ENCODE measurements around the gene PRKCE.

Gene PRKCE

GRCh38 chr2:46032161-46032813 lies 380.8 kb downstream of the PRKCE start:
- DNase-seq, result no peak

- DNase-seq, result no peak
These were observed 381.5 kb downstream of the PRKCE start for GRCh38 chr2:46032996-46033395.

- no peak for DNase-seq
These were observed 383.1 kb downstream of the PRKCE start for GRCh38 chr2:46034535-46034934.

GRCh38 chr2:46036929-46037328 lies 385.5 kb downstream of the PRKCE start:
- DNase-seq, result no peak

GRCh38 chr2:46039543-46040303 lies 388.2 kb downstream of the PRKCE start:
- no peak for DNase-seq

- no peak for DNase-seq
These were observed 389.2 kb downstream of the PRKCE start for GRCh38 chr2:46040563-46041155.

- DNase-seq, result no peak
These were observed 390.0 kb downstream of the PRKCE start for GRCh38 chr2:46041434-46041833.

- no peak for DNase-seq
These were observed 390.7 kb downstream of the PRKCE start for GRCh38 chr2:46042207-46042637.

GRCh38 chr2:46042711-46043110 lies 391.2 kb downstream of the PRKCE start:
- DNase-seq, result no peak

GRCh38 chr2:46045888-46046287 lies 394.4 kb downstream of the PRKCE start:
- DNase-seq, result no peak

GRCh38 chr2:46047290-46047689 lies 395.8 kb downstream of the PRKCE start:
- no peak for DNase-seq

- no peak for DNase-seq
These were observed 397.2 kb downstream of the PRKCE start for GRCh38 chr2:46048693-46049092.

- no peak for DNase-seq
These were observed 398.6 kb downstream of the PRKCE start for GRCh38 chr2:46050027-46050426.

GRCh38 chr2:46050489-46050888 lies 399.0 kb downstream of the PRKCE start:
- DNase-seq, result no peak

GRCh38 chr2:46051085-46051484 lies 399.6 kb downstream of the PRKCE start:
- DNase-seq, result no peak

- DNase-seq, result no peak
These were observed 402.1 kb downstream of the PRKCE start for GRCh38 chr2:46053564-46053963.

- DNase-seq, result no peak
These were observed 405.1 kb downstream of the PRKCE start for GRCh38 chr2:46056541-46056940.

- no peak for DNase-seq
These were observed 406.7 kb downstream of the PRKCE start for GRCh38 chr2:46058140-46058539.

- DNase-seq, result peak; percentile 80
These were observed 411.4 kb downstream of the PRKCE start for GRCh38 chr2:46062637-46063412.

- no peak for DNase-seq
These were observed 412.9 kb downstream of the PRKCE start for GRCh38 chr2:46064396-46064795.

- DNase-seq, result no peak
These were observed 413.7 kb downstream of the PRKCE start for GRCh38 chr2:46065152-46065551.

- no peak for DNase-seq
These were observed 414.6 kb downstream of the PRKCE start for GRCh38 chr2:46066116-46066515.

GRCh38 chr2:46066601-46067000 lies 415.1 kb downstream of the PRKCE start:
- no peak for DNase-seq
